PC-9 (cell line): ENCODE results near the gene PRTG. TPM values are rescaled to one million over a fixed set of nuclear protein-coding genes. Genes with fewer than 3 reads are reported as not detected.

Source experiments
- BruUV-seq: library from RNA; stranded (reverse); fragments of 400-500 nt; replicated peaks from 2 replicates; lab custom pipeline; 2021; lab: Mats Ljungman, UMichigan
- CTCF ChIA-PET: fragments of 300-600 bp; sonication (Branson Sonifier 250); formaldehyde crosslinking; loops from one replicate; lab custom pipeline; 2022; ENCODE audit warnings: antibody characterized with exemption; lab: Charles Lee
- POLR2A ChIA-PET: fragments of 300-600 bp; sonication (Branson Sonifier 250); formaldehyde crosslinking; loops from one replicate; lab custom pipeline; 2022; ENCODE audit warnings: antibody characterized with exemption; ENCODE audit not compliant: unreplicated experiment; lab: Charles Lee
- DNase-seq, 2 experiments: peaks; one replicate each; pipeline versions ENCODE4 v3.0.0 to v3.0.0-alpha.2; 2015 to 2022; ENCODE audit warnings: mixed read lengths in 1 of 2
- H2AFZ ChIP-seq: fragments of 200-600 bp; sonication (generic); 2 replicates; pipeline ENCODE4 v1.8.1; 2017; ENCODE audit warnings: antibody characterized with exemption
- H3F3A ChIP-seq: fragments of 200-600 bp; sonication (generic); 2 replicates; pipeline ENCODE4 v1.8.1; 2017; ENCODE audit warnings: antibody characterized with exemption, mild to moderate bottlenecking, low read depth; ENCODE audit not compliant: insufficient read depth
- H3K27ac ChIP-seq: fragments of 200-600 bp; sonication (generic); 2 replicates; pipeline ENCODE4 v1.6.1; 2016; ENCODE audit warnings: mixed run types
- H3K27me3 ChIP-seq: fragments of 200-600 bp; sonication (generic); 2 replicates; pipeline ENCODE4 v1.6.1; 2016; ENCODE audit warnings: low read depth, mixed run types; ENCODE audit not compliant: insufficient read depth
- H3K36me3 ChIP-seq: fragments of 200-600 bp; sonication (generic); 2 replicates; pipeline ENCODE4 v1.6.1; 2016; ENCODE audit warnings: low read depth, mixed run types
- H3K4me1 ChIP-seq: fragments of 200-600 bp; sonication (generic); replicated peaks from 2 replicates; pipeline ENCODE4 v1.6.1; 2016; ENCODE audit warnings: mixed run types; ENCODE audit not compliant: insufficient read depth
- H3K4me2 ChIP-seq: fragments of 200-600 bp; sonication (generic); 2 replicates; pipeline ENCODE4 v1.6.1; 2017; ENCODE audit warnings: mixed run types
- H3K4me3 ChIP-seq: fragments of 200-600 bp; sonication (generic); 2 replicates; pipeline ENCODE4 v1.6.1; 2016; ENCODE audit warnings: mixed run types
- H3K79me2 ChIP-seq: fragments of 200-600 bp; sonication (generic); 2 replicates; pipeline ENCODE4 v1.6.1; 2017; ENCODE audit warnings: low read depth, mixed run types
- H3K9me2 ChIP-seq: fragments of 200-600 bp; sonication (generic); 2 replicates; pipeline ENCODE4 v1.8.1; 2017; ENCODE audit warnings: mild to moderate bottlenecking; ENCODE audit not compliant: insufficient read depth
- H3K9me3 ChIP-seq: fragments of 200-600 bp; sonication (generic); 2 replicates; pipeline ENCODE4 v1.8.1; 2016; ENCODE audit warnings: low read depth; ENCODE audit not compliant: insufficient read depth
- H4K20me1 ChIP-seq: fragments of 200-600 bp; sonication (generic); 2 replicates; pipeline ENCODE4 v1.8.1; 2017; ENCODE audit not compliant: insufficient read depth
- EZH2 ChIP-seq: fragments of 200-600 bp; sonication (generic); IDR thresholded peaks from 2 replicates; pipeline ENCODE4 v1.8.0; 2017; ENCODE audit warnings: antibody characterized with exemption, low read depth
- intact Hi-C: fragments of 100-400 bp; cut with micrococcal nuclease; formaldehyde crosslinking; loops from one replicate; pipeline ENCODE4 v1.10.0; 2022; ENCODE audit not compliant: unreplicated experiment
- total RNA-seq: library from RNA; stranded (reverse); gene quantifications from 2 replicates; pipeline ENCODE4 v1.2.3, GENCODE V29; 2021
- TF ChIP-seq, protein P1 (sequence below): fragments of 200-600 bp; sonication (generic); conservative IDR thresholded peaks from 2 replicates; pipeline ENCODE4 v1.6.1; 2017; ENCODE audit warnings: mixed run types, antibody characterized with exemption, mild to moderate bottlenecking, moderate library complexity

Gene PRTG
- total RNA-seq, 1 experiment from 2014 or later, result 11.4 TPM

DNA sequence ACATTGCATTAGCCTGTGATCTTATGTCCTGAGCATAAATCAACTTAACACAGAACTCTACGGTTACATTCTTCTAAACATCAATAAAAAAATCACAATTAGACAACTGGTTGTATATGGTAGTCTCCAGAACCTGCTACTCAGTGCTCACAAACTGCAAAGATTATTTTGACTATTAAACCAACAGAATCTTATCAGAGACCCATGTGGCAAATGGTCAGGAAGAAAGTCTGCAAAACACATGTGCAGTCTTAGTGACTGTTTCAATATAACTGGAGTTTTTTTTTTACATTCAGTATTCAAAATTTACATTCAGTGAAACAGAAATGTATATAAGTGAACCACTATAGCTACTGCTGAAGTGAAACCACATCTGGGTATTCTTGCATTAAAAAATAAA is 127.5 kb downstream of the PRTG start:
- Histone ChIP-seq H3K27ac (no peak overlapping the region), H3K9me3 (no peaks in the 10 kb centered on the region), H3K27me3 (no peaks in the 10 kb centered on the region), H3K4me3 (no peak overlapping the region), H3F3A (no peaks in the 10 kb centered on the region), H3K4me2 (no peak overlapping the region), H3K4me1 (no peaks in the 10 kb centered on the region), H2AFZ (no peak overlapping the region), H4K20me1 (no peaks in the 10 kb centered on the region), H3K79me2 (no peaks in the 10 kb centered on the region), H3K36me3 (no peaks in the 10 kb centered on the region), H3K9me2 (no peaks in the 10 kb centered on the region)
- POLR2A ChIA-PET, result no interaction called here
- TF ChIP-seq, protein P1, sequence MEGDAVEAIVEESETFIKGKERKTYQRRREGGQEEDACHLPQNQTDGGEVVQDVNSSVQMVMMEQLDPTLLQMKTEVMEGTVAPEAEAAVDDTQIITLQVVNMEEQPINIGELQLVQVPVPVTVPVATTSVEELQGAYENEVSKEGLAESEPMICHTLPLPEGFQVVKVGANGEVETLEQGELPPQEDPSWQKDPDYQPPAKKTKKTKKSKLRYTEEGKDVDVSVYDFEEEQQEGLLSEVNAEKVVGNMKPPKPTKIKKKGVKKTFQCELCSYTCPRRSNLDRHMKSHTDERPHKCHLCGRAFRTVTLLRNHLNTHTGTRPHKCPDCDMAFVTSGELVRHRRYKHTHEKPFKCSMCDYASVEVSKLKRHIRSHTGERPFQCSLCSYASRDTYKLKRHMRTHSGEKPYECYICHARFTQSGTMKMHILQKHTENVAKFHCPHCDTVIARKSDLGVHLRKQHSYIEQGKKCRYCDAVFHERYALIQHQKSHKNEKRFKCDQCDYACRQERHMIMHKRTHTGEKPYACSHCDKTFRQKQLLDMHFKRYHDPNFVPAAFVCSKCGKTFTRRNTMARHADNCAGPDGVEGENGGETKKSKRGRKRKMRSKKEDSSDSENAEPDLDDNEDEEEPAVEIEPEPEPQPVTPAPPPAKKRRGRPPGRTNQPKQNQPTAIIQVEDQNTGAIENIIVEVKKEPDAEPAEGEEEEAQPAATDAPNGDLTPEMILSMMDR, result no peak
- no peak for TF ChIP-seq EZH2
- CTCF ChIA-PET, result no interaction called here
- BruUV-seq, result no TSS peak
- intact Hi-C loops, result no loop called here
- no peak for DNase-seq

DNA sequence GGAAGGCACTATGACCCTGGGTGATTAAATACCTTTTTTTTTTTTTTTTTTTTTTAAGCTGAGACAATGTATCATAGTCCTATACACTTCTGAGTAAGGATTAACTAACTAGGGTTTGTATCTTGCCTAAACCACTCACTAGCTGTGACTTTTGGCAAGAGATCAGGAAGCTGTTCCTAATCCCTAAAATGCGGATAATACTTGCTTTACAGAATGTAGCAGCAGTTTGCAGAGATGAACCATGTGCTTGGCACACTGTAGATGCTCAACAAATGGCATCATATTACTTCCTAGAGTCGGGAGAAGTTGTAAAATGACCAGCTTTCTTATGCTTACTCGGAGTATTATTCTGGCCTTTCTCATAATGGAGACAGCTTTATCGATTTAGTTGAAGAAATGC is 129.2 kb downstream of the PRTG start:
- ChIA-PET CTCF (interaction anchor here (0.5 kb wide), 1 partner anchor 46 kb away, joined by 3 read pairs; no protein-coding TSS in a partner anchor), POLR2A (no interaction called here)

DNA sequence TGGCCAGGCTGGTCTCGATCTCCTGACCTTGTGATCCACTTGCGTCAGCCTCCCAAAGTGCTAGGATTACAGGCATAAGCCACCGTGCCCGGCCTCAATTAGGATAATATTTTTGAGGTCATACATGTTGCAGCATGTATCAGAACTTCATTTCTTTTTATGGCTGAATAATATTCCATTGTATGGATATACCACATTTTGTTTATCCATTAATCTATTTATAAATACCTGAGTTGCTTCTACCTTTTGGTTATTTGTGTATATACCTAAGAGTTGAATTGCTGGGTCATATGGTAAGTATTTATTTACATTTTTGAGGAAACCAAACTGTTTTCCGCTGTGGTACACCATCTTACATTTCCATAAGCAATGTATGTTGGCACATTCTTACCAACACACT is 136.7 kb downstream of the PRTG start:
- H4K20me1 ChIP-seq, result no peaks in the 10 kb centered on the region
- H3F3A ChIP-seq, result no peaks in the 10 kb centered on the region
- no peaks in the 10 kb centered on the region for H3K79me2 ChIP-seq
- no peak for DNase-seq
- TF ChIP-seq, protein P1, result no peak
- no peak for TF ChIP-seq EZH2
- no peaks in the 10 kb centered on the region for H3K9me3 ChIP-seq
- no peak overlapping the region for H3K4me2 ChIP-seq
- H2AFZ ChIP-seq, result no peak overlapping the region
- no peak overlapping the region for H3K27ac ChIP-seq
- CTCF ChIA-PET, result no interaction called here
- H3K9me2 ChIP-seq, result no peaks in the 10 kb centered on the region
- no peaks in the 10 kb centered on the region for H3K27me3 ChIP-seq
- no TSS peak for BruUV-seq
- POLR2A ChIA-PET, result no interaction called here
- intact Hi-C loops, result no loop called here
- H3K4me3 ChIP-seq, result no peak overlapping the region
- no peaks in the 10 kb centered on the region for H3K4me1 ChIP-seq
- H3K36me3 ChIP-seq, result no peaks in the 10 kb centered on the region

More for the DNA sequence above, 129.2 kb downstream of the PRTG start:
- intact Hi-C loops, result no loop called here
- Histone ChIP-seq H3K36me3 (no peaks in the 10 kb centered on the region), H2AFZ (no peak overlapping the region), H3F3A (no peaks in the 10 kb centered on the region), H3K27me3 (no peaks in the 10 kb centered on the region), H3K9me3 (no peaks in the 10 kb centered on the region), H3K4me1 (no peaks in the 10 kb centered on the region), H3K9me2 (no peaks in the 10 kb centered on the region), H3K4me2 (no peak overlapping the region), H3K79me2 (no peaks in the 10 kb centered on the region), H3K27ac (no peak overlapping the region), H4K20me1 (no peaks in the 10 kb centered on the region), H3K4me3 (no peak overlapping the region)
- BruUV-seq, result no TSS peak
- no peak for DNase-seq
- TF ChIP-seq, protein P1, result no peak
- no peak for TF ChIP-seq EZH2
